AG09309 (cell line): ENCODE measurements around the gene ATG4B.

ENCODE experiments used
- DNase-seq: peaks from one replicate; pipeline ENCODE4 v3.0.0-alpha.2; 2010; ENCODE audit warnings: low read depth
- H3K4me3 ChIP-seq: 2 replicates; pipeline ENCODE4 v1.5.1; 2011; ENCODE audit warnings: mild to moderate bottlenecking, low read depth, low read length, moderate library complexity; ENCODE audit not compliant: control insufficient read depth
- TF ChIP-seq, protein P1 (sequence below): IDR thresholded peaks from 2 replicates; pipeline ENCODE4 v1.5.1; 2011; ENCODE audit warnings: mild to moderate bottlenecking, low read depth, low read length, inconsistent platforms; ENCODE audit not compliant: insufficient read depth, control insufficient read depth; ENCODE audit errors: missing control alignments

ATG4B gene

DNA sequence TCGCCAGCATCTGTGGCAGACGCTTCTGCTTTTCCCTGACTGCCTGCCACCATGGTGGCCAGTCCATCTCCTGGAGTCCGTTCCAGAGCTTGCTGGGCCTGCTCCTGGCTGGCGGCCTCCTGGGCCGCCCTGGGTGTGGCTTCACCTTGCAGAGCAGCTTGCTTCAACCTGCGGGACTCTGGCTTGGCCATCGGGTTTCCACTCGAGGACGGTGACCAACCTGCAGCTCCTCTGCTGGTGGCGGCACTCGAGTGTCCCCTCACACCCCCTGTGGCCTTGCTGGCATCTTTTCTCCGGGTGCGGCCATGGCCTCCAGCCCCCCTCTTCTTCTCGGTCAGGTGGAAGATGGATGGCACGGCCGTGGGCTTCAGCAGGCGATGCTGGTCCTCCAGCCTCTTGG lies 3.9 kb upstream of the ATG4B start:
- no peak overlapping the region for H3K4me3 ChIP-seq
- TF ChIP-seq, protein P1, sequence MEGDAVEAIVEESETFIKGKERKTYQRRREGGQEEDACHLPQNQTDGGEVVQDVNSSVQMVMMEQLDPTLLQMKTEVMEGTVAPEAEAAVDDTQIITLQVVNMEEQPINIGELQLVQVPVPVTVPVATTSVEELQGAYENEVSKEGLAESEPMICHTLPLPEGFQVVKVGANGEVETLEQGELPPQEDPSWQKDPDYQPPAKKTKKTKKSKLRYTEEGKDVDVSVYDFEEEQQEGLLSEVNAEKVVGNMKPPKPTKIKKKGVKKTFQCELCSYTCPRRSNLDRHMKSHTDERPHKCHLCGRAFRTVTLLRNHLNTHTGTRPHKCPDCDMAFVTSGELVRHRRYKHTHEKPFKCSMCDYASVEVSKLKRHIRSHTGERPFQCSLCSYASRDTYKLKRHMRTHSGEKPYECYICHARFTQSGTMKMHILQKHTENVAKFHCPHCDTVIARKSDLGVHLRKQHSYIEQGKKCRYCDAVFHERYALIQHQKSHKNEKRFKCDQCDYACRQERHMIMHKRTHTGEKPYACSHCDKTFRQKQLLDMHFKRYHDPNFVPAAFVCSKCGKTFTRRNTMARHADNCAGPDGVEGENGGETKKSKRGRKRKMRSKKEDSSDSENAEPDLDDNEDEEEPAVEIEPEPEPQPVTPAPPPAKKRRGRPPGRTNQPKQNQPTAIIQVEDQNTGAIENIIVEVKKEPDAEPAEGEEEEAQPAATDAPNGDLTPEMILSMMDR, result no peak
- DNase-seq, result no peak

DNA sequence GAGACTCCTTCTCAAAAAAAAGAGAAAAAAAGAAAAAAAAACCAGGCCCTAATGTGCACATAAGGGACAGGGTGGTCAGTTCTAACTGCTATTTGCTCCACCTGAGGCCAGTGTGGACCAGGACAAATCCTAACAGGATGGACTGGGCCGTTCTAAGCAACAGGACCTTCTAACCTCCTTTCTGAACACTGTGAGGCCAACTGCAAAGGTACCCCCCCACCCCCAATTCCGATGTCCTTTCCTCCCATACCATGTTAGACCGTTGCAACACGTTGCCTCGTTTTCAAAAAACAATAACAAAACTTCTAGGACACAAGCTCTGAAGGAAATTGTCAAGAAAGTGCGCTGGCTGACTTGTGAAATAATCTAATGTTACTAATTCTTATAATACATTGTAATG lies 1.7 kb upstream of the ATG4B start:
- H3K4me3 ChIP-seq, result peak overlapping the region; percentile 77
- DNase-seq, result no peak
- TF ChIP-seq, protein P1, result no peak

DNA sequence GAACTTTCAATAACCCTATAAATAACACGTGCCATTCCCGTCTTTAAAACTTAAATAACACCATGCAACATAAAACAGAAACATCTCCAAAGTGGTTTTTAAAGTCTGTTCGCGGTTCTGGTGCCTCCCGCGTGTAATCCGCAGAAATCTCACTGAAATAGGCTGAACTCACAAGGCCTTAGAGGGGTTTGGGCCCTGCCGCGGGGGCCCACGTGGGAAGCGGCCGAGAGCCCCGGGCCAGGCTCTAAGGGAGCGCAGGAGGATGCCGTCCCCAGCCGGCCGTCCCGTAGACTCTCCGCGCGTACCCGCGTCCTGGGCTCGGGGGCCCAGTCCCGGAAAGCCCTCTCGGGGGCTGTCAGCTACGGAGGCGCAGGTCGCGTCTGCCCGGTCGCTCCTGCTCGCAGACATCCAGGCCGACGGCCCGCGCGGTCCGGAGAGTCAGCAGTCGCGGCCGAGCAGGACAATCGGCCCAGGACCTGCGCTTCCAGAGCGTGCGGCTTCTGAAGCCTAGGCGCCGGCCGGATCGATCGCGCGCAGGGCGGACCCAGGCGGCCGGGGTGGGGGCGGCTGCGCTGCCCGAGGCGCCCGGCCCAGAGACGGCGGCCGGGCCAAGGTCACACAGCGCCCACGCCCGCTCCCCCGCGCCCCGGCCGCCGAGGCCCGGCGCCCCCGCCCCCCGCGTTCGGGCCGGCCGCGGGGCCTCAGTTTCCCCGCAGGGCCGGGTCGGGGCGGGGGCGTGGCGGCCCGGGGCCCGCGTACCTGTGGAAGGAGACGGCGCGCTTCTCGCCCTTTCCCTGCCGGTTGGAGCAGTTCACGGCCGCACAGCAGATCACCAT lies 1.1 kb upstream of the ATG4B start:
- TF ChIP-seq, protein P1, result no peak
- peak overlapping the region; percentile 77 for H3K4me3 ChIP-seq
- DNase-seq, result no peak

DNA sequence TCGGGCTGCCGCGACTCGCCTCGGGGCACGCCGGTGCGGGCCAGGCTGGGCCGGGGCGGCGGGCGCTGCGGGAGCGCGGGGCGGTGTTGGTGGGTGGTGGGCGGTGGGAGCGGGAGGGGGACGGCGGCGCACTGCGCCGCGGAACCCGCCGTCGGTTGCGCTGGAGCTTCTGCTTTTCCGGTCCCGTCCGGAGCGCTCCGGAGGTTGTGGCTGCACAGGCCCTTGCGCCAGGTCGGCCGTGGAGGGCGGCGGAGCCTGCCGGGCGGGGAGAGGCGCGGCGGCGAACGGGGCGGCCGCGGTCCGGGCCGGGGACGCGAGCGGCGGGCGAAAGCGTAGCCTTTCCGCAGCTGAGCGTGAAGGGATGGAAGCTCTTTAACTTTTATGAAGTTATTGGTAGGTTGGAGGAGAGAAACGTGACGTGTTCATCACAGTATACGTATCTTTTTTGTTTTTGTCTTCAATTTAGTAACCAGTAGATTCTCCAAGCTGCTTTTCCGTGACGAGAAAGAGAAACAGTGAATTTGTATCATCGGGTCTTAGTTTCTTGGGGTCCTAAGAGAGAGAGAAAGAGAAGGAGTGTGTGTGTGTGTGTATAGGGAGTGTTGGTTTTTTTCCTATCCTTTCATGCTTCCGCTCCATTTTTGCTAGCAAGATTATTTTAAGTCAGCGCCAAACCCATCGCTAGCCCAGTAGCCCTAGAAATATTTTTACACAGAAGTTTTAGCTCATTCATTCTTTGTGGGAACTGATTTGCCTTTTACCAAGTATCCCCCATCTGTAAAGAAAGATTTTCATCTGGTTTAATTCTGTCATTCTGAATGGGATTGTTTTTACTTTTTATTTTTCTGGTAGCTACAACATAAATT lies 535 bp downstream of the ATG4B start:
- H3K4me3 ChIP-seq, result peak overlapping the region; percentile 77
- DNase-seq, result no peak
- TF ChIP-seq, protein P1, result no peak

DNA sequence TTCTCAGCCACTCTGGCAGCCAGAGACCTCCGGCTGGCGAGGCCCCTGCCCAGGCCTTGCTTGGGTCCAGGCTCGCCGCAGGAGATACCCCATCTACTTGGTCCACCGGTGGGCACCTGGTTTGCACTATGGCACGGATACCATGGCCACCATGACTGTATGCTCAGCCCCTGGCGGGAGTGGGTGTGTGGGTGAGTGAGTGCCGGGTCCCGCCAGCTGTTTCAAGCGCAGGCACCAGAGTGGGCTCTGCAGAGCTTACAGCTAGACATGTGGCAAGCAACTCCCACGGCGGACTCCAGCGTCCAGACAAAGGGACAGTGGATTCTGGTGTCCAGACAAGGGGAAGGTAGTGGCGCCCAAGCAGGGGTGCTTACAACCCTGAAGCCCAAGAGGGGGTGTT lies 1.4 kb downstream of the ATG4B start:
- peak overlapping the region; percentile 4 for H3K4me3 ChIP-seq
- TF ChIP-seq, protein P1, result no peak
- no peak for DNase-seq

DNA sequence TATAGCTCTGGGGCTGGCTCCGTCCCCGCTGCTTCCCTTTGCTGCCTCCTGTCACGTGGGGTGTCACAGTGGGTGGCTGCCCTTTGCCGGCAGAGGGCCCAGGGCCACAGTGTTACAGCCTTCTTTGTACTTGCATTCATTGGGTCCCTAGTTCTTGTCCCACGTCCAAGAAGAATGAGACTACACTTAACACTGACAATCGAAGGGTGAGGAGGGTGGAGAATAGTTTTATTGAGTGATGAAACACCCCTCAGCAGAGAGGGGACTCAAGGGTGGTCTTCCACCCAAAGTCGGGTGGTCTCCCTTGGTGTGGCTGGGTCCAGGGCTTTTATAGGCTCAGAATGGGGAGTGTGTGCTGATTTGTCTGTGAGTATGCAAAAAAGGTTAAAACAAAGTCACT lies 1.9 kb downstream of the ATG4B start:
- DNase-seq, result no peak
- H3K4me3 ChIP-seq, result no peak overlapping the region

More for the DNA sequence above, 1.9 kb downstream of the ATG4B start:
- TF ChIP-seq, protein P1, result no peak
